Right forelimb (tissue), 1 donor: ENCODE data around the gene LCP2.
A peak's percentile ranks its signal among the peaks of the same experiment; 100 is the strongest.

Experiments
- DNase-seq: peaks from one replicate; pipeline ENCODE4 v3.0.0-alpha.2; 2018

The LCP2 gene

GRCh38 chr5:170297589-170298462 is at the start of gene LCP2:
LCP2 (minus strand) TSS chr5:170297777; CDS start chr5:170297611, 166 bp downstream.
- peak; percentile 5 for DNase-seq

GRCh38 chr5:170347022-170347567 is 49.5 kb upstream of the LCP2 start:
- DNase-seq = no peak

- no peak for DNase-seq
Observed at GRCh38 chr5:170345971-170346370, 48.4 kb upstream of the LCP2 start.

GRCh38 chr5:170343177-170343576 is 45.6 kb upstream of the LCP2 start:
- DNase-seq = no peak

GRCh38 chr5:170342153-170342725 is 44.7 kb upstream of the LCP2 start:
- DNase-seq = no peak

- DNase-seq = no peak
Observed at GRCh38 chr5:170341545-170341944, 44.0 kb upstream of the LCP2 start.

- no peak for DNase-seq
Observed at GRCh38 chr5:170339780-170340167, 42.2 kb upstream of the LCP2 start.

GRCh38 chr5:170338933-170339779 is 41.6 kb upstream of the LCP2 start:
- peak; percentile 16 for DNase-seq

GRCh38 chr5:170338291-170338690 is 40.7 kb upstream of the LCP2 start:
- no peak for DNase-seq

GRCh38 chr5:170337045-170337733 is 39.6 kb upstream of the LCP2 start:
- DNase-seq = no peak

- no peak for DNase-seq
Observed at GRCh38 chr5:170336065-170336464, 38.5 kb upstream of the LCP2 start.

- DNase-seq = no peak
Observed at GRCh38 chr5:170334626-170335025, 37.0 kb upstream of the LCP2 start.

- no peak for DNase-seq
Observed at GRCh38 chr5:170333161-170333910, 35.8 kb upstream of the LCP2 start.

- DNase-seq = no peak
Observed at GRCh38 chr5:170332058-170332457, 34.5 kb upstream of the LCP2 start.

- no peak for DNase-seq
Observed at GRCh38 chr5:170330568-170331054, 33.0 kb upstream of the LCP2 start.

- no peak for DNase-seq
Observed at GRCh38 chr5:170329524-170329923, 31.9 kb upstream of the LCP2 start.

- no peak for DNase-seq
Observed at GRCh38 chr5:170327829-170328228, 30.3 kb upstream of the LCP2 start.

- DNase-seq = no peak
Observed at GRCh38 chr5:170327168-170327567, 29.6 kb upstream of the LCP2 start.

- DNase-seq = no peak
Observed at GRCh38 chr5:170319301-170319700, 21.7 kb upstream of the LCP2 start.

- no peak for DNase-seq
Observed at GRCh38 chr5:170317499-170317898, 19.9 kb upstream of the LCP2 start.

GRCh38 chr5:170316937-170317336 is 19.4 kb upstream of the LCP2 start:
- DNase-seq = no peak

GRCh38 chr5:170315154-170315553 is 17.6 kb upstream of the LCP2 start:
- DNase-seq = peak; percentile 82
